Measurements from ENCODE around the gene NPHP4.

Gene NPHP4

GRCh38 chr1:5992026-5992813 lies at the start of gene NPHP4:
NPHP4 (minus strand) TSS chr1:5992425; CDS start chr1:5986289, 6,136 bp downstream.
- DNase-seq = peak; percentile 99

- no peak for DNase-seq
Measured at GRCh38 chr1:6041432-6042062, 49.3 kb upstream of the NPHP4 start.

- peak; percentile 11 for DNase-seq
Measured at GRCh38 chr1:6040861-6041415, 48.7 kb upstream of the NPHP4 start.

- no peak for DNase-seq
Measured at GRCh38 chr1:6040444-6040843, 48.2 kb upstream of the NPHP4 start.

- no peak for DNase-seq
Measured at GRCh38 chr1:6039031-6039430, 46.8 kb upstream of the NPHP4 start.

- no peak for DNase-seq
Measured at GRCh38 chr1:6038603-6039002, 46.4 kb upstream of the NPHP4 start.

- DNase-seq = no peak
Measured at GRCh38 chr1:6037338-6037762, 45.1 kb upstream of the NPHP4 start.

- no peak for DNase-seq
Measured at GRCh38 chr1:6035719-6036118, 43.5 kb upstream of the NPHP4 start.

- DNase-seq = no peak
Measured at GRCh38 chr1:6035303-6035702, 43.1 kb upstream of the NPHP4 start.

GRCh38 chr1:6034750-6035096 lies 42.5 kb upstream of the NPHP4 start:
- DNase-seq = no peak

GRCh38 chr1:6033986-6034749 lies 41.9 kb upstream of the NPHP4 start:
- no peak for DNase-seq

GRCh38 chr1:6033124-6033523 lies 40.9 kb upstream of the NPHP4 start:
- DNase-seq = no peak

GRCh38 chr1:6030547-6031261 lies 38.5 kb upstream of the NPHP4 start:
- DNase-seq = no peak

GRCh38 chr1:6030132-6030531 lies 37.9 kb upstream of the NPHP4 start:
- no peak for DNase-seq

GRCh38 chr1:6029351-6029750 lies 37.1 kb upstream of the NPHP4 start:
- no peak for DNase-seq

GRCh38 chr1:6028042-6028850 lies 36.0 kb upstream of the NPHP4 start:
- no peak for DNase-seq

GRCh38 chr1:6027591-6027990 lies 35.4 kb upstream of the NPHP4 start:
- DNase-seq = no peak

GRCh38 chr1:6026095-6026809 lies 34.0 kb upstream of the NPHP4 start:
- peak; percentile 95 for DNase-seq

- DNase-seq = no peak
Measured at GRCh38 chr1:6025269-6026094, 33.3 kb upstream of the NPHP4 start.

GRCh38 chr1:6024376-6024775 lies 32.2 kb upstream of the NPHP4 start:
- no peak for DNase-seq
